GM21529 (cell line): ENCODE results near the gene ADGB.
"Not testable (repeated sequence)": the region's sequence is repeated elsewhere in the genome, so short reads cannot be mapped to it uniquely, and the experiment has no call there.

ENCODE experiments used
- ATAC-seq: cut with Tn5 transposase; IDR thresholded peaks from one replicate; pipeline ENCODE4 v1.9.1; 2021; ENCODE audit not compliant: unreplicated experiment

Gene ADGB

GRCh38 chr6:146598772-146599405, at the start of gene ADGB:
ADGB (plus strand) TSS chr6:146598972; CDS start chr6:146599041, 69 bp downstream.
- ATAC-seq, result no peak

DNA sequence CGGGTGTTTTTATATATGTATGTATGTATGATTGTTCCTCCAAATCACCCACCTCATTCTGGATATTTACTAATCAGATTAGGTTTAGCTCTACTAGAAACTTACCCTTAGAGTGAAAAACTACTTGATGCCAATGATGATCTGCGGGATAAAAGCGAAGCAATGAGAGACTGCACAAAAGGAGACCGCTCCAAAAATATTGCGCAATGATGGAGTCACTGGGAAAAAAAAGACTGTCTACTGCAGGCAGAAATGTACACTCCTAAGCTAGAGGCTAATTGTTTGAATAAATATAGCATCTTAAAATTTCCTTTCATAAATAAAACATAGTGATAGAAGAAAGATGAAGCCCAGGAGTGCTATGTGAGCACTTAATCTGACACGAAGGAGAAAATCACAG, 47.9 kb upstream of the ADGB start:
- ATAC-seq, result no peak

GRCh38 chr6:146551545-146551944, 47.2 kb upstream of the ADGB start:
- ATAC-seq, result no peak

DNA sequence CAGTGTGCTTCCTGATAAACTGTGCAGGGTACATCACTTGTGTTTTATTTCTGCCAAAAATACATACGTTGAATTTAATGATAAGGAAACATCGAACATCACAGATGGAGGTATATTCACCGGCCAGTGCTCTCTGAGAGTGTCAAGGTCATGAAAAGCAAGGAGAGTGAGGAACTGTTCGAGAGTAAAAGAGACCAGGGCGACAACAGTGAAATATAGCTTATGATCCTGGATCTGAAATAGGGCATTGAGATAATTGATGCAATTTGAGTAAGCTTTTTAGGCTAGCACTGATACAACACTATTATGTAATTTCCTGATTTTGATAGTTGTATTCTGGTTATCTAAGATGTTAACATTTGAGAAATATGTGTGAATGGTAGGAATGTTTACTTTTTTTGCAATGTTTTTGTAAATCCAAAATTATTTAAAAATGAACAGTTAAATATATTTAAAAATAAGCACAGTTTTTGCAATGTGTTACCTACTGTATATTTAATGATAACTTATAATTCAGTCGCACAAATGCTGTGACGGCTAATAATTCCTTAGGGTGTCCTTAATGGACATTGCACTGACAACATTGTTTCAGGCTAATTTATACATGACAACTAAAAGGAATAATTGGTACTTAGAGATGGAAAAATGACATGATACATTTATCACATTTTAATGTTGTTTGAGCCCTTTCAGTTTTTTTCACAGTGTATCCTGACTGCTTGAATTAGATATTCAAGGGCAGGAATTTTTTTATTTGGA, 45.2 kb upstream of the ADGB start:
- no peak for ATAC-seq

- ATAC-seq, result no peak
These were observed 38.2 kb upstream of the ADGB start for GRCh38 chr6:146560607-146561006.

DNA sequence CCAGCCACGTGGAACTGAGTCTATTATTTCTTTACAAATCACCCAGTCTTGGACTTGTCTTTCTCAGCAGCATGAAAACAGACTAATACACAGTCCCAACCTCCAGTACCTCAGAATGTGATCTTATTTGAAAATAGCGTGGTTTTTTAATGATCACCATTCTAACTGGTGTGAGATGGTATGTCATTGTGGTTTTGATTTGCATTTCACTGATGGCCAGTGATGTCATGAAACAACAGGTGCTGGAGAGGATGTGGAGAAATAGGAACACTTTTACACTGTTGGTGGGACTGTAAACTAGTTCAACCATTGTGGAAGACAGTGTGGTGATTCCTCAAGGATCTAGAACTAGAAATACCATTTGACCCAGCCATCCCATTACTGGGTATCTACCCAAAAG, 32.1 kb upstream of the ADGB start:
- ATAC-seq, result not testable (repeated sequence)

DNA sequence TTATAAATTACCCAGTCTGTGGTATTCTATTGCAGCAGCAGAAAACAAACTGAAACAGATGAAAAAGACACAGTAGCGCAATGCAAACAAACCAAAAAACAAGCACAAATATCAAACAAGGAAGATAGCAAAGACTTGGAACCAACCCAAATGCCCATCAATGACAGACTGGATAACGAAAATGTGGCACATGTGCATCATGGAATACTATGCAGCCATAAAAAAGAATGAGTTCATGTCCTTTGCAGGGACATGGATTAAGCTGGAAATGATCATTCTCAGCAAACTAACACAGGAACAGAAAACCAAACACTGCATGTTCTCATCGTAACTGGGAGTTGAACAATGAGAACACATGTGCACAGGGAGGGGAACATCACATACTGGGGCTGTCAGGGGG, 30.2 kb upstream of the ADGB start:
- ATAC-seq, result not testable (repeated sequence)

DNA sequence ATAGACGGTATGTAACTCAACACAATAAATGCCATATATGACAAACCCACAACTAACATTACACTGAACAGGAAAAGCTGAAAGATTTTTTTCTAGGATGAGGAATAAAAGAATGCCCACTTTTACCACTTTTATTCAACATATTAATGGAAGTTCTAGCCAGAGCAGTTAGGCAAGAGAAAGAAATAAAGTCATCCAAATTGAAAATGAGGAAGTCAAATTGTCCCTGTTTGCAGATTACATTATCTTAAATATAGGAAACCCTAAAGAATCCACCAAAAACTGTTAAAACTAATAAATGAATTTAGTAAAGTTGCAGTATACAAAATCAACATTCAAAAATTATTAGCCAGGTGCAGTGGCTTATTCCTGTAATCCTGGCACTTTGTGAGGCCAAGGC, 24.6 kb upstream of the ADGB start:
- no peak for ATAC-seq

GRCh38 chr6:146578054-146578453, 20.7 kb upstream of the ADGB start:
- no peak for ATAC-seq

DNA sequence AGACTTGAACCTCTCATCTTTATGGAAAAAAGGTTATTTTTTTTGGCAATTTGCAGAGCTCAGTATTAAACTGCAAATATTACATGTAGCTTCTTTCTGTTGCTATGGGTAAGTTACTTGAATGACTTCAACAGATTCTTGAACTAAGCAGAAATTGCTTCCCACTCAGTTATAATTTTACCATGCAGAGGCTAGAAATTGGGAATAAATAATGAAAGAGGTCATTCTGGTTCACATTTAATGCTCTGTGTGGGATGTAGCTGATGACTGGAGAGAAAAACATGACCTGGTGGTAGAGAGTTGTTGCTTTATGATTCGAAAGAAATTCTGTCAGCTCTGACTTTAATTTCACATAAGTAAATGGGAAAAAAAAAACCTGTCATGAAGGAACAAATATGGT, 16.8 kb upstream of the ADGB start:
- no peak for ATAC-seq

GRCh38 chr6:146582857-146583256, 15.9 kb upstream of the ADGB start:
- ATAC-seq, result no peak

- ATAC-seq, result no peak
These were observed 14.8 kb upstream of the ADGB start for GRCh38 chr6:146583966-146584365.

DNA sequence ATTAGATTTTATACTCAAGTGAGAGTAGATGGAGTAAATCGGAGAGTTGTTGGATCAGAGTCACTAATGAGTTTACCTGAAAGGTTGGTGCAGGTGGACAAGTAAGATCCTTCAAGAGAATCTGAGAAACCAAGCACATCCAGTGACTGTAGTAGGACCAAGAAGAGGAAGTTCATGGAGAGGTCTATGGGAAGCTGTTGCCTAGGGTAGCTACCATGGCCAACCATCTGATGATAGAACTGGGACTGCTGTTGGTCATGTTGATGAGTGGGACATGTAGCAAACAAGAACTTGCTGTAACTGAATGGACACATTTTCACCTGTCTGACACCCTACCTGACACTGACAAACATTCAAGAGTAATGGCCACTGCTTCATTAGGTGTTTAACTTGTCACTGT, 11.3 kb upstream of the ADGB start:
- ATAC-seq, result no peak

- ATAC-seq, result no peak
These were observed 8.3 kb upstream of the ADGB start for GRCh38 chr6:146590492-146590891.

GRCh38 chr6:146592451-146592850, 6.3 kb upstream of the ADGB start:
- no peak for ATAC-seq

- no peak for ATAC-seq
These were observed 4.8 kb upstream of the ADGB start for GRCh38 chr6:146593986-146594385.

- no peak for ATAC-seq
These were observed 4.3 kb upstream of the ADGB start for GRCh38 chr6:146594495-146594894.

DNA sequence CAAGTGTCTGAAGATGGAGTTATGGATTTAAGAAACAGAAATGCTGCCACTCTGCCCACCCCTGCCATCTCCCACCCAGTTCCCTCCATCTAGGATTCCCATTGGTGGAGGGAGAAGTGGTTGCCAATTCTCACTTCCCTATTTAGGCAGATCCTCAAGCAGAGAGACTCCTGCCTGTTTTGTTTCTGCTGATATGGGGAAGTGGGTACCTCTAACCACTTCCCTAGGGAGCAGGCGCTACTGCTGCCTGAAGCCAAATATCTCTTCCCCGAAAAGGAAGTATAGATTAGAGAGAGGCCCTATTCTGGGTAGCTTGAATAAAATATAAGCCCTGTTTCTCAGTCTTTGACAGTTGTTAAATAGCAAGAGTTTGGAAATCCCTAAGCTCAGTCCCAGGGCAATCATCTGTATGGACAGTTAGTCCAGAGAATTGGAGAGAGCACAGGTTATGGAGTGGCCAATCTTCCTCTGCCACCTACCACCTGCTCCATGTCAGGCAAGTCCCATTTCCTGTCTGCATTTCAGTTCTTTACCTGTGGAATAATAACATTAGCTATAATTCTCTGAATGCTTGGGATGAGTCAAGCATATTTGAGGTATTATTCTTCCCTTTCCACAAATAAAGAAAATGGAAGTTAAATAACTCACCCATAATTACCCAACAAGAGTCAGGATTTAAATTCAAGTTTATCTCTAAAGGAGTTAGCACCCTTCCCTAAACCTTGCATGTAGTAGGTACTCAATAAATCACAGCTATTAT, 2.6 kb upstream of the ADGB start:
- ATAC-seq, result no peak

GRCh38 chr6:146601352-146601751, 2.6 kb downstream of the ADGB start:
- ATAC-seq, result no peak

DNA sequence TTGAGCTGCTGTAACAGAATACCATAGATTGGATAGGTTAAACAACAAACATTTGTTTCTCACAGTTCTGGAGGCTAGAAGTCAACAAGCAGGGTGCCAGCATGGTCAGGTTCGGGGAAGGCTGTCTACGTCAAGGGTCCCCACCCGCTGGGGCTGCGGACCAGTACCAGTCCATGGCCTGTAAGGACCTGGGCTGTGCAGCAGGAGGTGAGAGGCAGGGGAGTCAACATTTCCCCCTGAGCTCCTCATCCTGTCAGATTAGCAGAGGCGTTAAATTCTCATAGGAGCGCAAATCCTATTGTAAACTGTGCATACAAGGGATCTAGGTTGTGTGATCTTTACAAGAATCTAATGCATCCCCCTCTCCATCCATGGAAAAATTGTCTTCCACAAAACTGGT, 3.8 kb downstream of the ADGB start:
- no peak for ATAC-seq

- no peak for ATAC-seq
These were observed 15.2 kb downstream of the ADGB start for GRCh38 chr6:146613947-146614346.

DNA sequence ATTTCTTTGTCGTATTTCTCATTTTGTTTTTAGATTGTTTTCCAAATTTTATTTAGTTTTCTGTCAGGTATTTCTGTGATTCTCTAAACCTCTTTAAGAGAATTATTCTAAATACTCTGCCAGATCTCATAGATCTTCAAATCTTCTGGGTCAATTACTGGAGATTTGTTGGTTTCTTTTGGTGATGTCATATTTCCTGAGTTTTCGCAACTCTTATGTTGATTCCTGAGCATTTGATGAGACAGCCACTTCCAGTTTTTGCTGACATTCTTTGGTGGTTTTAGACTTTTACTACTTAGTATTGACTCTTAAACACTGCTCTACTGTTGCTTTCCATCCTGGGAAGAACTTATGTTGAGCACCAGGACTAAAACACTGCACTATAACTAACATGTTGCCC, 21.9 kb downstream of the ADGB start:
- no peak for ATAC-seq
